HG03378 (cell line): Measurements from ENCODE around the gene KDSR.
"Not testable (repeated sequence)": the region's sequence is repeated elsewhere in the genome, so short reads cannot be mapped to it uniquely, and the experiment has no call there.

Source experiments
- ATAC-seq: cut with Tn5 transposase; IDR thresholded peaks from one replicate; pipeline ENCODE4 v1.9.1; 2021; ENCODE audit warnings: mild to moderate bottlenecking, moderate library complexity; ENCODE audit not compliant: unreplicated experiment

KDSR gene

GRCh38 chr18:63366213-63367052 is 573 bp downstream of the KDSR start:
- ATAC-seq: peak; percentile 26

DNA sequence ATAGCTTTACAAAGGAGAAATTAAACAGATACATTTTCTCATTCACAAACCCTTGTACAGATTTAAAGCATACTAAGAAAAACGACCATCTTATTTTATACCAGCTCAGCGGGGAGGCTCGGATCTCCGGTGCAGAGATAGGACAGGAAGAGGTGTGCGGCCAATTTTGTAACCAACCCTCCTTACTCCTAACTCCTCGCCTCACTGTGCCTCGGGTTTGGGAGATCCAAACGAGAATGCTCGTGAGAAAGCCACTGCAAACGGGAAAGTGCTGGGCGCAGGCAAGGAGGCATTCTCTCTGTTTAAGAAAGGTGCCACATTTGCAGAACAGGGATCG is 1.2 kb downstream of the KDSR start:
- ATAC-seq: peak; percentile 8

- no peak for ATAC-seq
These were observed 3.1 kb downstream of the KDSR start for GRCh38 chr18:63363951-63364350.

DNA sequence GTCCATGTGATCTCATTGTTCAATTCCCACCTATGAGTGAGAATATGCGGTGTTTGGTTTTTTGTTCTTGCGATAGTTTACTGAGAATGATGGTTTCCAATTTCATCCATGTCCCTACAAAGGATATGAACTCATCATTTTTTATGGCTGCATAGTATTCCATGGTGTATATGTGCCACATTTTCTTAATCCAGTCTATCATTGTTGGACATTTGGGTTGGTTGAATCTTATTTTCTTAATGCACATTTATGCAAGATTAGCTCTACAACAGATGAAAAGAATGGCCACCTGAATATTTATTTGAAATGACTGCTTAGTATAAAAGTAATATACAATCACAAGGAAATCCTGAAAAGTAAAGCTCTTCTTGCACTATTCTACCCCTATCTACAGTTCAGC is 3.6 kb downstream of the KDSR start:
- not testable (repeated sequence) for ATAC-seq

- no peak for ATAC-seq
These were observed 10.6 kb downstream of the KDSR start for GRCh38 chr18:63356272-63356896.

GRCh38 chr18:63350230-63350629 is 16.8 kb downstream of the KDSR start:
- ATAC-seq: no peak

GRCh38 chr18:63348508-63349136 is 18.4 kb downstream of the KDSR start:
- no peak for ATAC-seq

- ATAC-seq: no peak
These were observed 20.4 kb downstream of the KDSR start for GRCh38 chr18:63346480-63347183.

- ATAC-seq: no peak
These were observed 21.0 kb downstream of the KDSR start for GRCh38 chr18:63346031-63346430.

DNA sequence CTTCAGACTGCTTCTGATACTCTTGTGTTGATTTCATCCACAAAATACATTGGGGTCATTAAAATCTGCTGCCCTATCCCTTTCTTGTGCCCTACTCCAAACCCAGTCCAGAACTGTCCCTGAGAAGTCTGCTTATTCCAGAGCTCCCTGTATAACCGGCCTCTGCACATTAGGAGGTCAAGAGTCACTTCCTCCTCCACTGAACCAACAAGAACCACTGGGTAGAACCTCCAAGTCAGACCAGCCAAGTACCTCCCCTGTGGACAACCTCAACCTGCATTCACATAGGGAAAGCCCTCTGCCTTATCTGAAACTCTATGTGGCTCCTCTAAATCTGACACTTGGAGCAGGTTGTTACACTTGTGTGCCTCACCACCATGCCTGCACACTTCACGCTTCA is 22.1 kb downstream of the KDSR start:
- ATAC-seq: no peak

GRCh38 chr18:63344263-63344662 is 22.7 kb downstream of the KDSR start:
- no peak for ATAC-seq

DNA sequence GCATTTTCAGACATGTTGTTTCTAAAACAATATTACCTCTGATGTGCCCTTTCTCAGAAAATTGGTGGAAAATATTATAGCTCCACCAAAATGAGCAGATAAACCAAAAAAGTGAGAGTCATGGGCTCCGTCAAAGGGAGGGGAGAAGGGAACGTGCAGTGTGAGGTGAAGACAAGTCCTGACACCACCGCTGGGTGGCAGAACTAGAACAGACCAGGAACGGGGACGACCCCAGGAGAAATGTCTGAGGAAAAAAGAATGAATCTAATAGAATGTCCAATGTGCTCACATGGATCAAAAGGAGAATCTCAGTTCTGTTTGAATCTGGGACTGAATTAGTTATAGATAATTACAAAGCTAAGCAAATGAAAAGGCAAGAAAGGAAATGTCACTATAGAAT is 24.8 kb downstream of the KDSR start:
- ATAC-seq: no peak

GRCh38 chr18:63339920-63340484 is 27.0 kb downstream of the KDSR start:
- ATAC-seq: no peak

GRCh38 chr18:63336366-63337099 is 30.5 kb downstream of the KDSR start:
- ATAC-seq: no peak

GRCh38 chr18:63331105-63331504 is 35.9 kb downstream of the KDSR start:
- no peak for ATAC-seq

DNA sequence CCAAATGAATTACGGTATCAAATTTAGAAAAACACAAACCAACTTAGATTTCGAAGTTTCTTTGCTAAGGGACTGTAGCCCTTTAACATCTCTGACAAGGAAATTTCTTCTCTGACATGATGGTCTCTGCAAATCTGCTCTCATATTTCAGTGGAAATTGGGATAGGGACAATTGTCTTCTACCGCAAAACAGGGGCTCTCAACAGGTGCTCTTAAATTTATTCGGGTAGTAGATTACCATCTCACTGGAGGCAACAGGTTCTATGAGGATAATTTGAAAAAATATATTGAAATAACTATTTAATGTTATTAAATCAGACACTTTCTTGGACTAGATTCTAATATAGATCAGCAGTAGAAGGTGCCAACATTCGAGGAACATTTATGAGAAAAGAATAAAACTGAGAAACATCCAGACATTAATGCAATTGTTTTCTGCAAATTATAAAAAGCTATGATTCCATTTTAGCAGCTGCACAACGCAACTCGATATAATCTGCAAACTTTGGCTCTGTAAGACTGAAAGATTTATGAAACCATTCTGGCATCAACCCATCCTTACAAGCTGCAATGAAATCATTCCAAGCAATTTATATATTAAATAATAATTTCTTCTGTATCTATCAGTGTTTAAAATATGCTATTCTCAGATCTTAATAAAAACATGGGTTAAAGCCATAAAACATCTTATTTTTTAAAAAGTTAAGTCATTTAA is 37.4 kb downstream of the KDSR start:
- no peak for ATAC-seq

GRCh38 chr18:63326011-63326410 is 41.0 kb downstream of the KDSR start:
- ATAC-seq: no peak

- ATAC-seq: no peak
These were observed 41.8 kb downstream of the KDSR start for GRCh38 chr18:63325086-63325686.

DNA sequence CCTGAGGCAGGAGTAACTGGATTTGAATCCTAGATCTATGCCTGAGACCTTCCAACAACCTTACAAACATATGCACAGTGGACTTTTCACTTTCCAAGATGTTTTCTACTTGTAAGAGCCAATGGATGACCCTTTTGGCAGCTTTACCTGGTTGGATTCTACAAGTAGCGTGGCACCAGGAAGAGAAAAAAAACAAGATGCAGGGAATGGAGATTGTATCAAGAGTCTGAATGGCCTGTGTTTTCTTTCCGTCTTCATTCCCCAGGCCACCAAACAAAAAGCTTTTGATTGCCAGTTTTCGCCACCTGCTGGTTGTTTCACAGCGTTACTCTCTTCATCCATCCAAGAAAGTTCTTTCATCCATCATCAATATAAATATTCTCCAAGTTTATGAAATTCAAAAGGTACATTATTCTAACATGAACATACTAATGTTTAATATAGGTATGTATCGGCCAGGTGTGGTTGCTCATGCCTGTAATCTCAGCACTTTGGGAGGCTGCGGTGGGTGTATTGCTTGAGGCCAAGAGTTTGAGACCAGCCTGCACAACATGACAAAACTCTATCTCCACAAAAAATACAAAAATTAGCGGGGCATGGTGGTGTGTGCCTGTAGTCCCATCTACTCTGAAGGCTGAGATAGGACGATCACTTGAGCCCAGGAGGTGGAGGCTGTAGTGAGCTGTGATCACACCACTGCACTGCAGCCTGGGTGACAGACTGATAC is 43.9 kb downstream of the KDSR start:
- peak; percentile 29 for ATAC-seq
